HG03521 (cell line): ENCODE measurements around the gene LRRC71.

Experiments
- ATAC-seq: cut with Tn5 transposase; IDR thresholded peaks from one replicate; pipeline ENCODE4 v1.9.1; 2021; ENCODE audit warnings: mild to moderate bottlenecking, moderate library complexity; ENCODE audit not compliant: unreplicated experiment

Gene LRRC71

GRCh38 chr1:156905176-156905575 is 15.3 kb upstream of the LRRC71 start:
- ATAC-seq, result no peak

DNA sequence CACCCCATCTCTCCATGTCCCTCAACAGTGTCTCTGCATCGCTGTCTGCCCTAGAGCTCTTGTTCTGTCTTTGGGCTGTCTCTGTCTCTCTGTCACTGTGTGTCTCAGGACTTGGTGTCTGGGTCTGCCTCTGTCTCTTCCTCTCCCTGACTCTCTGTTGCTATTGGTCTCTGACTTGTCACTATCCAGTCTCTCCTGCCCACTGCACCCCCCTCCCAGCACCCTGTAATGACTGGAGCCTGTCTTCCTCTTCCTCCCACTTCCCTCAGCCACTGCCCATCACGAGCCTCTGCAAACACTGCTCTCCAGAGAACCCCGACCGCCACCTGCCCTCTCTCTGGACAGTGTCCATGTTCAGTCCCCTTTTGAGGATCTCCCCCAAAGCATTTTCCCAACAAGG is 14.8 kb upstream of the LRRC71 start:
- ATAC-seq, result no peak

GRCh38 chr1:156906206-156906906 is 14.1 kb upstream of the LRRC71 start:
- ATAC-seq, result no peak

DNA sequence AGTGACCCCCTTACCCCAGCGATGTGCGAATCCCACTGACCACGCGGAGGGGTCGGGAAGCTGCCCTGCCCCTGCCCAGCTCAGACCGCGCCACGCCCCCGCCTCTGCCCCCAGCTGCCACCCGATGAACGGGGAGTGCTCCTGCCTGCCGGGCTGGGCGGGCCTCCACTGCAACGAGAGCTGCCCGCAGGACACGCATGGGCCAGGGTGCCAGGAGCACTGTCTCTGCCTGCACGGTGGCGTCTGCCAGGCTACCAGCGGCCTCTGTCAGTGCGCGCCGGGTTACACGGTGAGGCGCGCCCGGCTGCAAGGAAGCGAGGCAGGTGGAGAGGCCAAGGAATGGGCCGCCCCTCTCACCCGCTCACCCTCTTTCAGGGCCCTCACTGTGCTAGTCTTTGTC is 11.9 kb upstream of the LRRC71 start:
- ATAC-seq, result no peak

- ATAC-seq, result no peak
Measured at GRCh38 chr1:156908955-156909354, 11.5 kb upstream of the LRRC71 start.

DNA sequence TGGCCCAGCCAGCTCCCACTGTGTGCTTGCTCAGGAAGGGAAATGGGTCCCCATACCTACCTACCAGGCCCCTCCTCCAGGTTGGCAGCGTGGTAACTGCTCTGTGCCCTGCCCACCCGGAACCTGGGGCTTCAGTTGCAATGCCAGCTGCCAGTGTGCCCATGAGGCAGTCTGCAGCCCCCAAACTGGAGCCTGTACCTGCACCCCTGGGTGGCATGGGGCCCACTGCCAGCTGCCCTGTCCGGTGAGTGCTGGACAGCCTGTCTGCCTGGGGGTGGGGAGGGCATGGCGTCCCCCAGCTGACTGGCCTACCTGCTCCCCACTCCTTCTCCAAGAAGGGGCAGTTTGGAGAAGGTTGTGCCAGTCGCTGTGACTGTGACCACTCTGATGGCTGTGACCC is 10.8 kb upstream of the LRRC71 start:
- no peak for ATAC-seq

GRCh38 chr1:156910309-156910782 is 10.1 kb upstream of the LRRC71 start:
- no peak for ATAC-seq

DNA sequence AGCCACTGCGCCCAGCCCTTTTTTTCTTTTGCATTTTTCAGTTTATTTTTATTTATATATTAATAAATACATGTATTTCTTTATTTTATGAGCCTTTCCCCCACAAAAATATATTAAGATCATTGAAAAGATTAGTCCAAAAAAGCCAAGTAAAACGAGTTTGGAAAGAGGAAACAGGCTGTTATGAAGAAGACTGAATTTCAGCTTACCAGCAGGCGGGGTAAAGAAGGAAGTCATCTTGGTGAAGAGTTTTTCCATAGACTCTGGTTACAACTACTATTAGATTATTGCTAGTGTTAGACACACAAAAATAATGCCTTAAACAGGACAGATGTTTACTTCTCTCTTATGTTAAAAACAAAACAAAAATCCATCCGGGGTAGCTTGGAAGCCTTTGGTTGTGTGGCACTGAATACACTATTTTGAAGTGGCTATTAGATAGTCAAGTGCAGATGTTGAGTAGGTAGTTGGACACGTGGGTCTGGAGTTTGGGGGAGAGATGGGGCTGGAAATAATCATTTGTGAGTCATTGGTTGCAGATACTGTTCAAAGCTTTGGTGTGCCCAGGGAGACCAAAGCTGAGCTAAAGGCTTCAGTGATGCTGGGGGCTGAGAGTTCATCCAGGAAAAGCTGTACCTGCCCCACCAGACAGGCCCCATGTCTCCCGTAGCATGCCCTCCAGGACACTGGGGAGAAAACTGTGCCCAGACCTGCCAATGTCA is 8.7 kb upstream of the LRRC71 start:
- no peak for ATAC-seq

- no peak for ATAC-seq
Measured at GRCh38 chr1:156912310-156912709, 8.1 kb upstream of the LRRC71 start.

DNA sequence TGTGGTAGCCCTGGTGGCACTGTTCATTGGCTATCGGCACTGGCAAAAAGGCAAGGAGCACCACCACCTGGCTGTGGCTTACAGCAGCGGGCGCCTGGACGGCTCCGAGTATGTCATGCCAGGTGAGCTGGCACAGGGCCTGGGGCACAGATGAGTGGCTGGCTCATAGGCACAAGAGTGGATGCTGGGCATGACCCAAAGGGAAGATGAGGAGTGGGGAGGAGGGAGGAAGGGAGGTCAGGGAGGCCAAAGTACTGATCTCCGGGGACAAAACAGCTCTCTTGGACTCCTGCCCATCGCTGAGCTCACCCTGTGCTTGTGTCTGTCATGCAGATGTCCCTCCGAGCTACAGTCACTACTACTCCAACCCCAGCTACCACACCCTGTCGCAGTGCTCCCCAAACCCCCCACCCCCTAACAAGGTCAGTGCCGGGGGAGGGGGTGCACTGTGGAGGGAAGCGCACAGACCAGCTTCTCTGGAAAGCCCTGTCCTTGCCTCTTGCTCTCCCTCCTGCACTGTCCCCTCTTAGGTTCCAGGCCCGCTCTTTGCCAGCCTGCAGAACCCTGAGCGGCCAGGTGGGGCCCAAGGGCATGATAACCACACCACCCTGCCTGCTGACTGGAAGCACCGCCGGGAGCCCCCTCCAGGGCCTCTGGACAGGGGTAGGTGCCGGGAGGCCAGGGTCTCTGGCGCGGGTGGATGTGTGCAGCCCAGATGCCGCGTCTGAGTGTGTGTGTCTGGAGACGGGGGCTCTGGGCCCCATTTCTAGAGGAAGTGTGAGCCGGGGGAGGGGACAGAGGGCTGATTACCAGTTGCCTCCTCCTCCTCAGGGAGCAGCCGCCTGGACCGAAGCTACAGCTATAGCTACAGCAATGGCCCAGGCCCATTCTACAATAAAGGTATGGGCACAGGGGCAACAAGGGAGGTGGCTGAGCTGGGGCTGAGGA is 7.3 kb upstream of the LRRC71 start:
- ATAC-seq, result no peak

DNA sequence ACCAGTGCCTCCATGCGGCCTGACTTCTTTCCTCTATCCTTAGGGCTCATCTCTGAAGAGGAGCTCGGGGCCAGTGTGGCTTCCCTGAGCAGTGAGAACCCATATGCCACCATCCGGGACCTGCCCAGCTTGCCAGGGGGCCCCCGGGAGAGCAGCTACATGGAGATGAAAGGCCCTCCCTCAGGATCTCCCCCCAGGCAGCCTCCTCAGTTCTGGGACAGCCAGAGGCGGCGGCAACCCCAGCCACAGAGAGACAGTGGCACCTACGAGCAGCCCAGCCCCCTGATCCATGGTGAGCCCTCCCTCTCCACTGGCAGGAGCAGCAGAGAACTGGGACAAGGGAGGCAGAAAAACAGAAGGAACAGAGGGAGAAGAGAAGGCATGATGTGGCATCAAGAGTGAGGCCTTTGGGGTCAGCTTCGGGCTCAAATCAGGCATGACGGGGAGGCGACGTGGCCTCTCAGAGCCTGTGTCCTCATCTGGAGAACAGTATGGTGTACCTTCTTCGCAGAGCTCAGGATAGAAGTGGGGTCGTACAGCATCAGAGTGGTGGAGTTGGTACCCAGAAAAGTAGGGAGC is 6.5 kb upstream of the LRRC71 start:
- ATAC-seq, result no peak

DNA sequence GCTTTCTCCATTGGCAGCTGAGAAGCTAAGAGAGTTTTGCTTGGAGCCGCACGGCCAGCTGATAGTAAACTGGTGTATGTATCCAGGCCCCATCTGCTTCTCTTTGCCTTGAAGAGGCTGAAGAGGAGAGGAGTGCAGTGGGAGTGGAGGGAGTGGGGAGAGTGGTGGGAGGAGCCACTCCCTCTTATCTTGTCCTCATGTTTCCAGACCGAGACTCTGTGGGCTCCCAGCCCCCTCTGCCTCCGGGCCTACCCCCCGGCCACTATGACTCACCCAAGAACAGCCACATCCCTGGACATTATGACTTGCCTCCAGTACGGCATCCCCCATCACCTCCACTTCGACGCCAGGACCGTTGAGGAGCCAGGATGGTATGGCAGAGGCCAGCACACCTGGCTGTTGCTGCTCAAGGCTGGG is 6.0 kb upstream of the LRRC71 start:
- ATAC-seq, result no peak

DNA sequence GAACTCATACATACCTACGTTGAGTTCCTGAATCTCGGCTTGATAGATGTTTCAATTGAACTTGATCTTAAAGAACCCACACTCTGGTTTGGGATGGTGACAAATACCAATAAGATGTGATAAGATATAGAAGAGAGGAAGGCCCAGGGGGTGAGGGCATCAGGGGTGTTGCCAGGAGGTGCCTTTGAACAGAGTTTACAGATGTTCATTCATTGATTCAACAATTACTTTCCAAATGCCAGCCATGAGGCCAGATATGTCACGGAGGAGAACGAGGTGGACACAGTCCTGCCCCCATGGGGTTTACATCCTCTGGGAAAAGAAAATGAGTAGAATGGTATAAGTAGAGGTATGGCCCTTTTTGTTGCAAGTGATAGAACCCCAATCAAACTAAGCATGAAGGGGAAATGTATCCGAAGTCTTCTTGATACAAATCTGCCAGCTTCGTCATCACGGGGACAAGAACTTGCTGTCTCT is 659 bp downstream of the LRRC71 start:
- ATAC-seq, result no peak

- ATAC-seq, result no peak
Measured at GRCh38 chr1:156922986-156923669, 2.7 kb downstream of the LRRC71 start.

GRCh38 chr1:156923670-156924477 is 3.4 kb downstream of the LRRC71 start:
- ATAC-seq, result no peak

GRCh38 chr1:156924478-156925153 is 4.2 kb downstream of the LRRC71 start:
- no peak for ATAC-seq

DNA sequence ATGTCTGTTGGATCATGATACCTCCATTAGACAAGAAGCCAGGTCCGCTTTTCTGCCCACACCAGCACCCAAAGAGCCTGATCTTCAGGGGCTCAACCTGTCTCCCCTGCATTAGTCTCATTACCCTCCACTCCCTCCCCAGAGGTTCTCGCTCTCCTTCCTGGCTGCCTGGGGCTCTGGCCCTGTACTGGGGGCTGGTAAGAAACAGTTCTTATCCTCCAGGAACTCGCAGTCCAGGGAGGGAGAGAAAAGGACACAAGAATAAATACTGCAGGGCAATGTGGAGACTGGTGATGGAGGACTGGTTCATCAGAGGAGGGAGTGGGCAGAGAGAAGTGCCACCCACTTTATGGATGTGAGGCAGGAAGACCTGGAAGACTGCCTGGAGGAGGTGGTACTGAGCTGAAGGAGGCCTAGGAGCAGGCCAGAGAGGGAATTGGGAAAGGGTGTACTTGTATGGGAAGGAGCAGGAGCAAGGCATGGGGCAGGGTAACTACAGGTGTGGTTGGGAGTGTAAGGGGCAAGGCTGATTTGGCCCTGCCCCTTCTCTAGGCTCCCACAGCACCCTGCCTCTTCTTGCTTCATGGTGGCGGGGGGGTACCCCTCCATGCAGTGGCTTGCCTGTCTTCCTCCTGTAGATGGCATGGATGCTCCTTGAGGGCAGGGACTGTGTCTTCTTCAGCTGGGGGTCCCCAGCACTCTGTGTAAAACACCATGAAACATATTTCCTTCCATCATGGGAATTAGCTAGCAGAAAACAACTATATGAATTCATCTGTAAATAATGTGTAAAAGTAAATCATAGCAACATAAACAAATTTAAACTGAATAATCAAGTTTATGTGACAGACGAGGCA is 5.0 kb downstream of the LRRC71 start:
- no peak for ATAC-seq

DNA sequence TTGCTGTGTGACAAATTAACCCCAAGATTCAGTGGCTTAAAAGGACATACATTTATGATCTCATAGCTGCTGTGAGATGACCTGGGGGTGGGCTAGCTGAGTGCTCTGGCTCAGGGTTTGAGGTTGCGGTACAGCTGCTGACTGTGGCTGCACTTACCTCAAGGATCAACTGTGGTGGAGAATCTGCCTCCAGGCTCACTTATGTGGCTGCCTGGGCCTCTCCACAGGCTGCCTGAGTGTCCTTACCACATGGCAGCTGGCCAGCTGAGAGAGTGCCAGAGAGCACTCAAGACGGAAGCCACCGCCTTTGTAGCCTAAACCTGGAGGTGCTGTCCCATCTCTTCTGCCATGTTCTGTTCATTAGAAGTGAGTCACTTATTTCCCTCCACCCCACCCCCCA is 5.7 kb downstream of the LRRC71 start:
- ATAC-seq, result no peak
